Pancreas (tissue), 10 donors: ENCODE data around the gene BBX. TPM values are rescaled to one million over a fixed set of nuclear protein-coding genes. Genes with fewer than 3 reads are reported as not detected.

ENCODE experiments used
- ATAC-seq, 4 donors: fragments of 200-7000 bp; cut with Tn5 transposase; one replicate each; pipeline versions ENCODE4 v1.8.0 to v1.9.1; 2020; ENCODE audit warnings: mild to moderate bottlenecking in 4 of 4, moderate library complexity in 4 of 4
- DNase-seq, 6 donors: peaks; one replicate each; pipeline ENCODE4 v3.0.0-alpha.2; 2020
- FAIRE-seq: peaks from 2 replicates; lab custom pipeline; 2012; peaks lifted over from hg19 to GRCh38; lab: Jason Lieb, UNC
- H3K27ac ChIP-seq, 4 donors: fragments of 200-600 bp; sonication (generic); 1 replicate in 3 of 4; 2 replicates in 1 of 4; pipeline versions ENCODE4 v1.5.0 to v1.8.0; 2020
- H3K27me3 ChIP-seq, 4 donors: fragments of 200-600 bp; one replicate each; pipeline ENCODE4 v1.8.0; 2021
- H3K36me3 ChIP-seq, 3 donors: fragments of 200-600 bp; sonication (generic) in 1 of 3; one replicate each; pipeline versions ENCODE4 v1.5.0 to v1.8.0; 2020 to 2021
- H3K4me1 ChIP-seq, 3 donors: fragments of 200-600 bp; one replicate each; pipeline ENCODE4 v1.8.0; 2021
- H3K4me3 ChIP-seq, 4 donors: fragments of 200-600 bp; sonication (generic) in 2 of 4; one replicate each; pipeline versions ENCODE4 v1.5.0 to v1.8.0; 2020 to 2021
- H3K9me3 ChIP-seq, 4 donors: fragments of 200-600 bp; one replicate each; pipeline ENCODE4 v1.8.0; 2021
- CTCF ChIP-seq, 4 donors: fragments of 200-600 bp; sonication (generic) in 3 of 4; IDR thresholded peaks; one replicate each; pipeline versions ENCODE4 v1.5.0 to v1.8.0; 2021; ENCODE audit warnings: antibody characterized with exemption in 4 of 4
- WGBS, 2 donors: extraction: QIAGEN DNeasy Blood & Tissue Kit; methylation state at CpG; one replicate each; pipeline ENCODE4 v1.1.7; 2013; 5-methylcytosine and 5-hydroxymethylcytosine counted together
- intact Hi-C, 3 donors: fragments of 100-400 bp; cut with DNase I; formaldehyde crosslinking; loops; one replicate each; pipeline versions ENCODE4 v1.11.1 to v1.14.2; 2022
- polyA plus RNA-seq, 2 donors: library from polyadenylated mRNA; stranded (reverse); fragments of 200-250 nt; gene quantifications; one replicate each; pipeline ENCODE4 v1.2.3, GENCODE V29; 2013
- total RNA-seq, 6 donors: library from RNA; stranded (reverse); fragmentation: NEBNext Ultra II Directional in 4 of 6; extraction: Animal tissue kit (Norgen Biotek cat#: 25700) in 4 of 6; gene quantifications; one replicate each; pipeline versions ENCODE4 v1.2.1 to v1.2.4, GENCODE V29; 2021 to 2023
- donor health status: healthy with polysubstance abuse.
- donor health status: DM: no; HTN: no; CAD: no; lungs with moderate emphysema.
- donor health status: DM: no; HTN: no; CAD: no.
- donor health status: control.
- donor health status: control.
- donor health status: Bipolar disorder and iron deficiency.
- donor health status: DM: yes; HTN: yes; CAD: no.
- donor health status: DM: no; HTN: no; CAD: no.
- donor health status: DM: no; HTN: no; CAD: no.
- donor health status: DM: yes; HTN: yes; CAD: no.

BBX gene
- total and polyA plus RNA-seq, 8 donors, result 3.9 to 43.8 (median 19.8) TPM

DNA sequence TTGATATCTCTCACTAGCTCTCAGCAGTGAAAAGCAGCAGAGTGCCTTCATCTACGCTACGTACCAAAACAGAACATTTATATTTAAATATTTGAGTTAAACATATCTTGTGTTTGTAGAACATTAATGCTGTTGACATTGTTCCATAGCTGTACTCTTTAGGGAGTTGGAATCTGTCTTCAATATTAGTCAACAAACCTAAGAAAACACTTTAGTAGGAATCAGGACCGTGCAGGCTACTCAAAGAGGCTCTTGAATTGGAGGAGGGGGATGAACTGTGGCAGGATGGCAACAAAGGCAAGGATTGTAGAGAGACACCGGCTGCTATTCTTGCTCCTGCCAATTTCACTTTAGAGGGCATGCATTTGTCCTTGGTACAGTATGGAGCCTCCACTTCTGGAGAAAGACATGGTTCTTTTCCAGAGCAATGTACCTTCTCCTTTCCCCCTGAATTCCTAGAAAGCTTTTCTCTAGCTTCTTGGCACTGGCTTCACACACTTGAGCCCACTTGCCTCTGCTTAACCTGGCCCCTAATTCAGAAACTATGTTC lies 302.1 kb downstream of the BBX start:
- Histone ChIP-seq H3K27ac (no peak overlapping the region), H3K36me3 (no peaks in the 10 kb centered on the region), H3K27me3 (no peaks in the 10 kb centered on the region), H3K9me3 (no peaks in the 10 kb centered on the region), H3K4me1 (no peaks in the 10 kb centered on the region), H3K4me3 (no peak overlapping the region)
- intact Hi-C loops, result no loop called here
- no peak for ATAC-seq
- WGBS, 2 donors, result 40 to 44% methylated on average over 4 of the region's 4 CpGs
- FAIRE-seq, result no peak
- no peak for TF ChIP-seq CTCF (IDR thresholded peaks at IDR 0.05)
- DNase-seq, result no peak

DNA sequence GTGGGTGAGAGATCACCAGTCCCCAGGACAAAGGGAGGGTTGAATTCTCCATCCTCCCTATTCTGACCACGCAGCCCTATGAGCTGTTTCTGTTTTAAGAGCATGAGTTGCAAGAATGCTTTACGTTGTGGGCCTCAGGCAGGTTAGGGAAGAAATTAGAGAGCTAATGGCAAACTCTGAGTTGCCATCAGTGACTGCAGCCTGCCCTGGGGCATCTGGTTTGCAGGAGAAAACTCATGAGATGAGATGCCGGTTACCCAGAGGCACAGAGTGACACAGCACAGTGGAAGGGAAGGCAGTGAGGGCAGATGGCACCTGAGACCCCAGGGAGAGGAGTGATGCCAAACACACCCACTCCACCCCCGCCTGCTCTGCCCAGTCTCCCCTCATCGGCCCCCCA lies 302.8 kb downstream of the BBX start:
- Histone ChIP-seq H3K9me3 (no peaks in the 10 kb centered on the region), H3K36me3 (no peaks in the 10 kb centered on the region), H3K27me3 (no peaks in the 10 kb centered on the region), H3K4me1 (no peaks in the 10 kb centered on the region), H3K4me3 (no peak overlapping the region), H3K27ac (no peak overlapping the region)
- no peak for ATAC-seq
- DNase-seq, result no peak
- intact Hi-C loops, result no loop called here
- TF ChIP-seq CTCF (IDR thresholded peaks at IDR 0.05), result no peak
- WGBS, 2 donors, result 86 to 92% methylated on average over 5 of the region's 5 CpGs
- no peak for FAIRE-seq

DNA sequence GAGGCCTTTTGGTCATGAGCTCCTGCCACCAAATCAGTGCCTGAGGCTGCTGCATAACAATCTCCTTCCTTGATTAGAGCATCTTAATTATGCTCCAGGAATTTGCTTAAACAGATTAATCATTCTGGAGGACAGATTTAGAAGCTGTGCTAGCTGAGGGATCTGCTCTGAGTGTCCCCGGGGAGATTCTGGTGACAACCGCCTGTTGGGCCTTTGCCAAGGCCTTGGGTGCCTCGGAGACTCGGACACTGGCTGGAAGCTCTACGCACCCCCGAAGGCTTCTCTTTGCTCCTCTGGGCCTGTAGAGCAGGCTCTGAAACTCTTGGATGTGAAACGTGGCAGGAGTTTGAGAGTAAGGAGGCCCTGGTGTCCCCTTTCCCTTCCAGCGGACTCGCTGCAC lies 304.0 kb downstream of the BBX start:
- no peak overlapping the region for H3K27ac ChIP-seq
- no peaks in the 10 kb centered on the region for H3K9me3 ChIP-seq
- no peak for TF ChIP-seq CTCF (IDR thresholded peaks at IDR 0.05)
- FAIRE-seq (no peak), DNase-seq (peak in 1 of 6 donors; percentile 36), ATAC-seq (no peak)
- no peaks in the 10 kb centered on the region for H3K36me3 ChIP-seq
- no peak overlapping the region for H3K4me3 ChIP-seq
- H3K4me1 ChIP-seq, result no peaks in the 10 kb centered on the region
- H3K27me3 ChIP-seq, result no peaks in the 10 kb centered on the region
- WGBS, 2 donors, result 78 to 81% methylated on average over 9 of the region's 9 CpGs
- intact Hi-C loops, result no loop called here

DNA sequence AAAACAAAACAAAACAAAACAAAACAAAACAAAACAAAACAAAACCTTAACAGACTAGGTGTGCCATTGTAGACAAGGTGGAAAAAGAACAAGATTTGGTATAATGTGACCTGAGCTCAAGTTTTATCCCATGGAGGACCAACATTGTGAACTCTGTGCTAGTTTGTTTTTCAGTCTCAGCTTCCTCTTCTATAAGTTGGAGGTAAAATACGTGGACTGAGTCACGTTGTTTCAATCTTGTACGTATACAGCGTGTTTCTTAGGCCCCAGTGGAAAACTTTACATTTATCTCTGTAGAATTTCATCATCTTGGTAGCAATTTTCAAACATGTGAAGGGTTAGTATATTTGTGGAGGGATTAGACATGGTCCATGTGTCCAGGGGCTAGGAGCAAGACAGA lies 306.4 kb downstream of the BBX start:
- Histone ChIP-seq H3K4me1 (no peaks in the 10 kb centered on the region), H3K9me3 (no peaks in the 10 kb centered on the region), H3K27me3 (no peaks in the 10 kb centered on the region), H3K4me3 (no peak overlapping the region), H3K27ac (no peak overlapping the region), H3K36me3 (no peaks in the 10 kb centered on the region)
- ATAC-seq, result no peak
- intact Hi-C loops, result no loop called here
- 83 to 88% methylated on average over 4 of the region's 4 CpGs for WGBS, 2 donors
- TF ChIP-seq CTCF (IDR thresholded peaks at IDR 0.05), result no peak
- FAIRE-seq, result no peak
- DNase-seq, result no peak

DNA sequence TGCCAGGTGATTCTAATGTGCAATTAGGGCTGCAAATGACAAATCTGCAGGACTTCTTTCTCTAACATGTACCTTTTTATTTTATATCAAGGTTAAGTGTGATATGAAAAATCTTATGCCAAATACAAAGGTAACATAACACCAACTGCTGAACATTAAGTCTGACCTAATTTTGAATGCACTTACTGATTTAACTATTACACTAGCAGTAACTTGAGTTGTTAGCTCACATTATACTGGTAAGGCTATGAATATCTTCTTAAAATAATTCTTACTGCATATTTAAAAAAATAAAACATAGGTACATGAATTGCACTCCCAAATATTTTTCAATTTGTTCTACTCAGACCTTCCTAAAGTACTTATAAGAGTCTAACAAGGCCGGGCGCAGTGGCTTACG lies 308.8 kb downstream of the BBX start:
- no peaks in the 10 kb centered on the region for H3K27me3 ChIP-seq
- TF ChIP-seq CTCF (IDR thresholded peaks at IDR 0.05), result no peak
- no peaks in the 10 kb centered on the region for H3K9me3 ChIP-seq
- no peak overlapping the region for H3K27ac ChIP-seq
- H3K36me3 ChIP-seq, result no peaks in the 10 kb centered on the region
- WGBS, 2 donors, result 79 to 80% methylated on average over 3 of the region's 3 CpGs
- no peak for ATAC-seq
- intact Hi-C loops, result no loop called here
- H3K4me3 ChIP-seq, result no peak overlapping the region
- DNase-seq, result no peak
- FAIRE-seq, result no peak
- H3K4me1 ChIP-seq, result no peaks in the 10 kb centered on the region
